ENCODE data around the gene DTYMK.
A peak's percentile ranks its signal among the peaks of the same experiment; 100 is the strongest.
"Not testable (repeated sequence)": the region's sequence is repeated elsewhere in the genome, so short reads cannot be mapped to it uniquely, and the experiment has no call there.

Gene DTYMK

GRCh38 chr2:241686650-241687425, at the start of gene DTYMK:
DTYMK (minus strand) TSS chr2:241686815; CDS start chr2:241686783, 32 bp downstream.
- TF ChIP-seq, protein P1, sequence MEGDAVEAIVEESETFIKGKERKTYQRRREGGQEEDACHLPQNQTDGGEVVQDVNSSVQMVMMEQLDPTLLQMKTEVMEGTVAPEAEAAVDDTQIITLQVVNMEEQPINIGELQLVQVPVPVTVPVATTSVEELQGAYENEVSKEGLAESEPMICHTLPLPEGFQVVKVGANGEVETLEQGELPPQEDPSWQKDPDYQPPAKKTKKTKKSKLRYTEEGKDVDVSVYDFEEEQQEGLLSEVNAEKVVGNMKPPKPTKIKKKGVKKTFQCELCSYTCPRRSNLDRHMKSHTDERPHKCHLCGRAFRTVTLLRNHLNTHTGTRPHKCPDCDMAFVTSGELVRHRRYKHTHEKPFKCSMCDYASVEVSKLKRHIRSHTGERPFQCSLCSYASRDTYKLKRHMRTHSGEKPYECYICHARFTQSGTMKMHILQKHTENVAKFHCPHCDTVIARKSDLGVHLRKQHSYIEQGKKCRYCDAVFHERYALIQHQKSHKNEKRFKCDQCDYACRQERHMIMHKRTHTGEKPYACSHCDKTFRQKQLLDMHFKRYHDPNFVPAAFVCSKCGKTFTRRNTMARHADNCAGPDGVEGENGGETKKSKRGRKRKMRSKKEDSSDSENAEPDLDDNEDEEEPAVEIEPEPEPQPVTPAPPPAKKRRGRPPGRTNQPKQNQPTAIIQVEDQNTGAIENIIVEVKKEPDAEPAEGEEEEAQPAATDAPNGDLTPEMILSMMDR (IDR thresholded peaks at IDR 0.05; ENCODE audit: borderline replicate concordance, insufficient read depth, low read depth, low read length) = no peak
- peak within 1 kb of the TSS; percentile 95 for H3K4me3 ChIP-seq (ENCODE audit: low read depth, low read length)

GRCh38 chr2:241736111-241736510, 49.5 kb upstream of the DTYMK start:
- no peak overlapping the region for H3K4me3 ChIP-seq (ENCODE audit: low read depth, low read length)
- TF ChIP-seq, protein P1 (IDR thresholded peaks at IDR 0.05; ENCODE audit: borderline replicate concordance, insufficient read depth, low read depth, low read length) = no peak

DNA sequence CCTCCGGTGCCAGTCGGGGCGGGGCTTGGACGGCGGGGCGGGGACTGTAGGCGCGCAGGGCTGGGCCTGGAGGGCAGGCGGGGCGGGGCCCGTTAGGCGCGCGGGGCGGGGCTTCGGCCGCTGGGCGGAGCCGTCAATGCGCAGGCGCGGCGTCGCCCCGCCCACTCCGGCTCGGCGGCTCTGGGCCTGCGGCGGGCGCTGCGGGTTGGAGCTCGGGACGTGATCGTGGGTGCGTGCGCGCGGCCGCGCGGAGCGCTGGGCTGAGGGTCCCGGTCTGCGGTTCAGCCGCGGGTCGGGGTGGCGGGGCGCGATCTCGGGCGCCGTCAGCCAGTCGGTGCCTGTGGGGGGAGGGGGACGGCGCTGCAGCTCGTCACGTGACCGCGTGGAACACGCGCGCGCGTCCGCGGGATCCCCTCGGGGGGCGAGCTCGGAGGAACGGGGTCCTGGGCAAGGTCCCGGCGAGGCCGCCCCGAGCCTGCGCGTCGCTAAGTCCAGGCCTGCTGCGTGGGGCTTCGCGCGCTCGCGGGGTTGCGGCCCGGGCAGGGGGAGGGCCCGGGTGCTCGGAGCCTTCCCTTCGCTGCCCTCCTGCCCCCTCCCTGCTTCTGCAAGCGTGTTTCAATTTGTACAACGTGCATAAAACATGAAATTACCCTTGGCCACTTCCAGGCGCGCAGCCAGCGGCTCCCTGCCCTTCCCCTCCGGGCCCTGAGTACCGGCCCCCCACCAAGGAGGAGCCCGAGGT, 48.0 kb upstream of the DTYMK start, which contains the start of gene D2HGDH:
Gene D2HGDH (plus strand): TSS at position 164 of the 742 bp plus-strand sequence. CDS start 595 bp downstream, outside the sequence.
- H3K4me3 ChIP-seq (ENCODE audit: low read depth, low read length) = peak within 1 kb of the TSS; percentile 95
- TF ChIP-seq, protein P1 (IDR thresholded peaks at IDR 0.05; ENCODE audit: borderline replicate concordance, insufficient read depth, low read depth, low read length) = no peak

- TF ChIP-seq, protein P1 (IDR thresholded peaks at IDR 0.05; ENCODE audit: borderline replicate concordance, insufficient read depth, low read depth, low read length) = peak; percentile 26; the same call in 1 of the 2 replicates
- H3K4me3 ChIP-seq (ENCODE audit: low read depth, low read length) = peak overlapping the region; percentile 49
Measured at GRCh38 chr2:241734208-241734466, 47.5 kb upstream of the DTYMK start.

DNA sequence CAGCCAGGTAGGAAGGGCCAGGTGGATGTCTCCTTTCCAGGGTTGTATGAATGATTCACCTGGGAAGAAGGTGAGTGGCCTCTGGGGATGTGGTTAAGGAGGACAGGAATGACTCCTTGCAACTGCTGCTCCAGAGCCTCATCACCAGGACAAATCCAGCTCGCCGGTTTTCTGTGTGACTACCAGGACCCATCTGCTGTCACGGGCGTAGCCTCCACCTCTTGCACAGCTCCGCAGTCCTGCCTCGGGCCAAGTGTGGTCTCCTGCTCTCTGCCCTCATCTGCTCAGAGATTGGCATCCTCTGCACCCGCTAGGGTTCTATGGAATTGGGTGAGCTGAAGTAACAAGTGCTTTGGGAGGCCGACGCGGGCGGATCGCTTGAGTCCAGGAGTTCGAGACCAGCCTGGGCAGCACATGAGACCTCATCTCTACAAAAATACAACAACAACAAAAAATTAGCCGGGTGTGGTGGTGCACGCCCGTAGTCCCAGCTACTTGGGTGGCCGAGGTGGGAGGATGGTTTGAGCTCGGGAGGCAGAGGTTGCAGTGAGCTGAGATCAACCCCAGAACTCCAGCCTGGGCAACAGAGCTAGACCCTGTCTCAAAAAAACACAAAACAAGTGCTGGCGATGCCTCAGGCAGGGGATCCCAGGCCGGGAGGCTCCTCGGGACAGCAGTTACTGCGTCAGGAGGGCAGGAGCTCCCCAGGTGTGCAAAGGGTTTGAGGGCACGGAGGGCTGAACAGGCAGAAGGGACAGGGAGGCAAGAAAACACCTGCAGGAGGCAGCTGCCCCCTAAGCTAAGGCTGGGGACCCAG, 47.0 kb upstream of the DTYMK start:
- TF ChIP-seq, protein P1 (IDR thresholded peaks at IDR 0.05; ENCODE audit: borderline replicate concordance, insufficient read depth, low read depth, low read length) = no peak
- H3K4me3 ChIP-seq (ENCODE audit: low read depth, low read length) = peak overlapping the region; percentile 49

DNA sequence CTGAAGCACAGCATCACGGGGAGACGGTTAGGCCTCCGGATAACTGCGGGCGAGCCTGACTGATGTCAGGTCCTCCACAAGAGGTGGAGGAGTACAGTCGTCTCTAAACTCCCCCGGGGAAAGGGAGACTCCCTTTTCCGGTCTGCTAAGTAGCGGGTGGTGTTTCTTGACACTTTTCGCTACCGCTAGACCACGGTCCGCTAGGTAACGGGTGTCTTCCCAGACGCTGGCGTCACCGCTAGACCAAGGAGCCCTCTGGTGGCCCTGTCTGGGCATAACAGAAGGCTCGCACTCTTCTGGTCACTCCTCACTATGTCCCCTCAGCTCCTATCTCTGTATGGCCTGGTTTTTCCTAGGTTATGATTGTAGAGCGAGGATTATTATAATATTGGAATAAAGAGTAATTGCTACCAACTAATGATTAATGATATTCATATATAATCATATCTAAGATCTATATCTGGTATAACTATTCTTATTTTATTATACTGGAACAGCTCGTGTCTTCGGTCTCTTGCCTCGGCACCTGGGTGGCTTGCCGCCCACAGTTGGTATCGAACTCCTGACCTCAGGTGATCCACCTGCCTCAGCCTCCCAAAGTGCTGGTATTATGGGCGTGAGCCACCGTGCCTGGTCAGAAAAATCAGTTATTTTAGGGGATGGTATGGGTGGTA, 46.0 kb upstream of the DTYMK start:
- TF ChIP-seq, protein P1 (IDR thresholded peaks at IDR 0.05; ENCODE audit: borderline replicate concordance, insufficient read depth, low read depth, low read length) = peak; percentile 34; the same call in 1 of the 2 replicates
- H3K4me3 ChIP-seq (ENCODE audit: low read depth, low read length) = not testable (repeated sequence)
